HepG2 (cell line): ENCODE results near the gene DPH5. TPM values are rescaled to one million over a fixed set of nuclear protein-coding genes. Genes with fewer than 3 reads are reported as not detected.

Experiments used
- BRD4 ChIP-seq: sonication (generic); formaldehyde crosslinking; IDR thresholded peaks from 2 replicates; pipeline ENCODE4 v1.4.0; 2020; ENCODE audit warnings: missing genetic modification reagents
- GZF1 ChIP-seq: sonication (generic); formaldehyde crosslinking; IDR thresholded peaks from 2 replicates; pipeline ENCODE4 v1.5.1; 2020; ENCODE audit warnings: mild to moderate bottlenecking, missing genetic modification reagents
- KAT7 ChIP-seq: IDR thresholded peaks from 2 replicates; pipeline ENCODE4 v1.6.1; 2018; ENCODE audit warnings: borderline replicate concordance, missing compliant biosample characterization
- KLF11 ChIP-seq: IDR thresholded peaks from 2 replicates; pipeline ENCODE4 v1.6.1; 2016; ENCODE audit warnings: missing compliant biosample characterization
- MED1 ChIP-seq: sonication (generic); formaldehyde crosslinking; IDR thresholded peaks from 2 replicates; pipeline ENCODE4 v1.4.0; 2020; ENCODE audit warnings: missing genetic modification reagents
- MED13 ChIP-seq: sonication (generic); formaldehyde crosslinking; IDR thresholded peaks from 2 replicates; pipeline ENCODE4 v1.5.0; 2020; ENCODE audit warnings: missing genetic modification reagents
- MED8 ChIP-seq: sonication (generic); formaldehyde crosslinking; IDR thresholded peaks from 2 replicates; pipeline ENCODE4 v1.8.1; 2023; ENCODE audit warnings: mild to moderate bottlenecking, missing genetic modification reagents; ENCODE audit not compliant: insufficient replicate concordance
- MIER3 ChIP-seq: IDR thresholded peaks from 2 replicates; pipeline ENCODE4 v1.6.1; 2016; ENCODE audit warnings: missing compliant biosample characterization, borderline replicate concordance
- NONO ChIP-seq, 2 experiments: fragments of 450-650 bp in 1 of 2; sonication (generic) in 1 of 2; formaldehyde crosslinking in 1 of 2; IDR thresholded peaks in 1 of 2; conservative IDR thresholded peaks in 1 of 2; 2 replicates each; pipeline versions ENCODE4 v1.6.1 to v1.8.0; 2017 to 2022; ENCODE audit warnings: mild to moderate bottlenecking in 1 of 2, missing genetic modification reagents in 1 of 2, moderate library complexity in 1 of 2
- ONECUT2 ChIP-seq: sonication (generic); formaldehyde crosslinking; IDR thresholded peaks from 2 replicates; pipeline ENCODE4 v1.4.0; 2020; ENCODE audit warnings: missing genetic modification reagents
- PHF21A ChIP-seq: sonication (generic); formaldehyde crosslinking; IDR thresholded peaks from 2 replicates; pipeline ENCODE4 v1.5.0; 2020; ENCODE audit warnings: mild to moderate bottlenecking, missing genetic modification reagents
- POLR2AphosphoS5 ChIP-seq: IDR thresholded peaks from 2 replicates; pipeline ENCODE4 v1.6.1; 2012; ENCODE audit warnings: low read depth, low read length
- RBM39 ChIP-seq: fragments of 200-400 bp; formaldehyde crosslinking; IDR thresholded peaks from one replicate; pipeline ENCODE4 v1.6.1; 2018; ENCODE audit warnings: antibody characterized with exemption, mild to moderate bottlenecking, low read depth, low read length; ENCODE audit not compliant: poor library complexity, severe bottlenecking
- SNAI1 ChIP-seq: sonication (generic); formaldehyde crosslinking; IDR thresholded peaks from 2 replicates; pipeline ENCODE4 v1.5.0; 2020; ENCODE audit warnings: mild to moderate bottlenecking, missing genetic modification reagents, borderline replicate concordance
- ZFY ChIP-seq: sonication (generic); formaldehyde crosslinking; IDR thresholded peaks from 2 replicates; pipeline ENCODE4 v1.4.0; 2020; ENCODE audit warnings: missing genetic modification reagents
- polyA plus RNA-seq, 8 experiments: library from polyadenylated mRNA; depleted of rRNA in 3 of 8; stranded (reverse) in 7 of 8; unstranded in 1 of 8; fragments of >200 nt; fragmentation: Illumina TruSeq in 4 of 8; extraction: Trizol in 4 of 8; gene quantifications; 2 replicates each; pipeline versions ENCODE4 v1.2.1 to v1.2.3, GENCODE V29; 2011 to 2016; ENCODE audit warnings: low read depth in 4 of 8, missing spikeins in 1 of 8, mixed read lengths in 1 of 8; ENCODE audit not compliant: insufficient read depth in 1 of 8
- total RNA-seq, 5 experiments: library from RNA; depleted of rRNA; stranded (reverse); fragments of >200 nt; fragmentation: Illumina TruSeq; extraction: Trizol; gene quantifications; 2 replicates each; pipeline ENCODE4 v1.2.3, GENCODE V29; 2016; ENCODE audit warnings: low read depth in 1 of 5
- TF ChIP-seq, protein P1 (sequence below): sonication (generic); IDR thresholded peaks from 2 replicates; pipeline ENCODE4 v1.6.1; 2016; ENCODE audit warnings: low read depth, borderline replicate concordance
- TF ChIP-seq, protein P2 (sequence below): IDR thresholded peaks from 2 replicates; pipeline ENCODE4 v1.6.1; 2018; ENCODE audit warnings: missing genetic modification reagents, mild to moderate bottlenecking, missing compliant biosample characterization
- TF ChIP-seq, protein P3 (sequence below): sonication (generic); formaldehyde crosslinking; IDR thresholded peaks from 2 replicates; pipeline ENCODE4 v1.4.0; 2020; ENCODE audit warnings: missing genetic modification reagents
- TF ChIP-seq, protein P4 (sequence below): sonication (generic); formaldehyde crosslinking; IDR thresholded peaks from 2 replicates; pipeline ENCODE4 v1.5.1; 2020; ENCODE audit warnings: mild to moderate bottlenecking, missing genetic modification reagents, borderline replicate concordance
- TF ChIP-seq, protein P5 (sequence below): IDR thresholded peaks from 2 replicates; pipeline ENCODE4 v1.6.1; 2016; ENCODE audit warnings: mild to moderate bottlenecking

DPH5 gene
- total and polyA plus RNA-seq, 2 of the 13 experiments (the other 11 are each of a cell fraction or from before 2014, with no cell fraction given), result 53.2 to 79.6 TPM

DNA sequence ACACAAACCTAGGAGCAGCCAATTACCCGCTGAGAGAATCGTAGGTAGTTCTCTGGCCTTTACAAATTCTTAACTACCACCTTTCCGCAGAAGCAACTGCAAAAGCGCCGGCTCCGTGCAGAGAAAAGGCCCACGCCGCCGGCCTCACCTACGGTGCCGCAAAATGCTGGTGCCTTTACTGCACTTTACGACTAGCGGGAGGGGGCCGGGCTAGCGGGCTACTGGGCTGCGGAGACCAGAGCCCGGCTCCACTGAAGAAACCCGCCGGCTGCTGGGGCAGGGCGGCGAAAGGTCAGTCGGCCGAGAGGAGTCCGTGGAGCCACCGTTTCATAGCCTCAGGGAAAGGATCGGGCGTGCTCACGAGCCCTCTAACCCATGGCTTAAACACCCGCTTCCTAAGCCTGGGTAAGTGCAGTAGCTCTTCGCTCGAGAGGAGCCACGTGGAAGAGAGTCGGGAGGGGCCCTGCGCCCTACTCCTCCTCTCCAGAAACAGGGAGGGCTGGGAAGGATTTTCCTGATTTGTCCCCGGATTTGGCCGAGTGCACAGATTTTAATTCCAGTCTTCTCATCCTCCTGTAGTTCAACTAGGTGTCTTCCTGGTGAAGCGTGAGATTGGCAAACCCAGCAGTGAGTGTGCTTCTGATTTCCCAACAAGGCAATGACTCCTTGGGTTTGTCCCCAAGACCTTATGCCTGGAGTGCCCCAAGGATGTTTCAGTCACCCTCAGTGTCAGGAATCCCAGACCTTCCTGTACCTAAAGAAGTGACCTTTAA lies at the start of gene DPH5 (continued):
- TF ChIP-seq KLF11 (CRISPR knock-in tag), result peak; percentile 74; the same call in 1 of the 2 replicates
- peak; percentile 62; the same call in 1 of the 2 replicates for TF ChIP-seq KAT7 (CRISPR knock-in tag)
- no peak for TF ChIP-seq NONO (IDR thresholded peaks at IDR 0.05)
- peak; percentile 87 for TF ChIP-seq NONO (CRISPR knock-in tag; conservative IDR thresholded peaks at IDR 0.05)
- TF ChIP-seq BRD4, result peak; percentile 57; the same call in 1 of the 2 replicates
- peak; percentile 59; the same call in 1 of the 2 replicates for TF ChIP-seq GZF1 (CRISPR knock-in tag)
- TF ChIP-seq, protein P1, sequence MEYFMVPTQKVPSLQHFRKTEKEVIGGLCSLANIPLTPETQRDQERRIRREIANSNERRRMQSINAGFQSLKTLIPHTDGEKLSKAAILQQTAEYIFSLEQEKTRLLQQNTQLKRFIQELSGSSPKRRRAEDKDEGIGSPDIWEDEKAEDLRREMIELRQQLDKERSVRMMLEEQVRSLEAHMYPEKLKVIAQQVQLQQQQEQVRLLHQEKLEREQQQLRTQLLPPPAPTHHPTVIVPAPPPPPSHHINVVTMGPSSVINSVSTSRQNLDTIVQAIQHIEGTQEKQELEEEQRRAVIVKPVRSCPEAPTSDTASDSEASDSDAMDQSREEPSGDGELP, result no peak
- peak; percentile 91 for TF ChIP-seq POLR2AphosphoS5
- TF ChIP-seq MIER3, result peak; percentile 47; the same call in 1 of the 2 replicates
- TF ChIP-seq, protein P2, sequence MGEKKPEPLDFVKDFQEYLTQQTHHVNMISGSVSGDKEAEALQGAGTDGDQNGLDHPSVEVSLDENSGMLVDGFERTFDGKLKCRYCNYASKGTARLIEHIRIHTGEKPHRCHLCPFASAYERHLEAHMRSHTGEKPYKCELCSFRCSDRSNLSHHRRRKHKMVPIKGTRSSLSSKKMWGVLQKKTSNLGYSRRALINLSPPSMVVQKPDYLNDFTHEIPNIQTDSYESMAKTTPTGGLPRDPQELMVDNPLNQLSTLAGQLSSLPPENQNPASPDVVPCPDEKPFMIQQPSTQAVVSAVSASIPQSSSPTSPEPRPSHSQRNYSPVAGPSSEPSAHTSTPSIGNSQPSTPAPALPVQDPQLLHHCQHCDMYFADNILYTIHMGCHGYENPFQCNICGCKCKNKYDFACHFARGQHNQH, result peak; percentile 84
- TF ChIP-seq RBM39, result peak; percentile 77
- peak; percentile 14 for TF ChIP-seq MED8 (CRISPR knock-in tag)
- TF ChIP-seq, protein P3, sequence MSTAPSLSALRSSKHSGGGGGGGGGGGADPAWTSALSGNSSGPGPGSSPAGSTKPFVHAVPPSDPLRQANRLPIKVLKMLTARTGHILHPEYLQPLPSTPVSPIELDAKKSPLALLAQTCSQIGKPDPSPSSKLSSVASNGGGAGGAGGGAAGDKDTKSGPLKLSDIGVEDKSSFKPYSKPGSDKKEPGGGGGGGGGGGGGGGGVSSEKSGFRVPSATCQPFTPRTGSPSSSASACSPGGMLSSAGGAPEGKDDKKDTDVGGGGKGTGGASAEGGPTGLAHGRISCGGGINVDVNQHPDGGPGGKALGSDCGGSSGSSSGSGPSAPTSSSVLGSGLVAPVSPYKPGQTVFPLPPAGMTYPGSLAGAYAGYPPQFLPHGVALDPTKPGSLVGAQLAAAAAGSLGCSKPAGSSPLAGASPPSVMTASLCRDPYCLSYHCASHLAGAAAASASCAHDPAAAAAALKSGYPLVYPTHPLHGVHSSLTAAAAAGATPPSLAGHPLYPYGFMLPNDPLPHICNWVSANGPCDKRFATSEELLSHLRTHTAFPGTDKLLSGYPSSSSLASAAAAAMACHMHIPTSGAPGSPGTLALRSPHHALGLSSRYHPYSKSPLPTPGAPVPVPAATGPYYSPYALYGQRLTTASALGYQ (CRISPR knock-in tag), result peak; percentile 33
- 0 out of 2 replicates have a peak, but pooled peaks have one; percentile 52 for TF ChIP-seq PHF21A (CRISPR knock-in tag)
- TF ChIP-seq MED13 (CRISPR knock-in tag), result no peak
- peak; percentile 98 for TF ChIP-seq ZFY (CRISPR knock-in tag)
- TF ChIP-seq MED1, result peak; percentile 56
- TF ChIP-seq, protein P4, sequence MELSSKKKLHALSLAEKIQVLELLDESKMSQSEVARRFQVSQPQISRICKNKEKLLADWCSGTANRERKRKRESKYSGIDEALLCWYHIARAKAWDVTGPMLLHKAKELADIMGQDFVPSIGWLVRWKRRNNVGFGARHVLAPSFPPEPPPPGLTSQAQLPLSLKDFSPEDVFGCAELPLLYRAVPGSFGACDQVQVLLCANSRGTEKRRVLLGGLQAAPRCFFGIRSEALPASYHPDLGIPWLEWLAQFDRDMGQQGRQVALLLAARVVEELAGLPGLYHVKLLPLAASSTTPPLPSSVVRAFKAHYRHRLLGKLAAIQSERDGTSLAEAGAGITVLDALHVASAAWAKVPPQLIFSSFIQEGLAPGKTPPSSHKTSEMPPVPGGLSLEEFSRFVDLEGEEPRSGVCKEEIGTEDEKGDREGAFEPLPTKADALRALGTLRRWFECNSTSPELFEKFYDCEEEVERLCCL (CRISPR knock-in tag), result peak; percentile 44; the same call in 1 of the 2 replicates
- TF ChIP-seq ONECUT2 (CRISPR knock-in tag), result peak; percentile 21; the same call in 1 of the 2 replicates
- TF ChIP-seq, protein P5, sequence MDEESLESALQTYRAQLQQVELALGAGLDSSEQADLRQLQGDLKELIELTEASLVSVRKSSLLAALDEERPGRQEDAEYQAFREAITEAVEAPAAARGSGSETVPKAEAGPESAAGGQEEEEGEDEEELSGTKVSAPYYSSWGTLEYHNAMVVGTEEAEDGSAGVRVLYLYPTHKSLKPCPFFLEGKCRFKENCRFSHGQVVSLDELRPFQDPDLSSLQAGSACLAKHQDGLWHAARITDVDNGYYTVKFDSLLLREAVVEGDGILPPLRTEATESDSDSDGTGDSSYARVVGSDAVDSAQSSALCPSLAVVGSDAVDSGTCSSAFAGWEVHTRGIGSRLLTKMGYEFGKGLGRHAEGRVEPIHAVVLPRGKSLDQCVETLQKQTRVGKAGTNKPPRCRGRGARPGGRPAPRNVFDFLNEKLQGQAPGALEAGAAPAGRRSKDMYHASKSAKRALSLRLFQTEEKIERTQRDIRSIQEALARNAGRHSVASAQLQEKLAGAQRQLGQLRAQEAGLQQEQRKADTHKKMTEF, result peak; percentile 88
- peak; percentile 63; the same call in 1 of the 2 replicates for TF ChIP-seq SNAI1 (CRISPR knock-in tag)
